ENCODE results near the gene EOMES.

DNA sequence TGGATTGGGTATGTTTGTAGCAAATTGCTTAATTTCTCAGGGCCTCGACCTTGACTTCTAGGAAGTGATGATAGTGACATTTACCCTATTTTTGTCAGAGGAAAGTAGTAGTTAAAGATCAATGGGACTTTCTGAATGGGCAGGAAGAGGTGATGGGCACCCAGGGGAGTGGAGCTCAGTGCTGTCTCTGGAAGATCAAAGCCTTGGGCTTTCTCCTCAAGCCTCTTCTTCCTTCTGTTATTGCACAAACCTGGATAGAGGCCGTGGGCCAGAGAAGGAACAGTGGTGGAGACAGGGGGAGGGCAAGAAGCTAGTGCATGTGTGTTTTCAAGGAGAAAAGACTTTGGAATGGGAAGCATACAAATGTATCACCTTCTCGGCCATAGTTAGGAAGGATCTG is 44.9 kb upstream of the EOMES start:
- TF ChIP-seq, protein P1, sequence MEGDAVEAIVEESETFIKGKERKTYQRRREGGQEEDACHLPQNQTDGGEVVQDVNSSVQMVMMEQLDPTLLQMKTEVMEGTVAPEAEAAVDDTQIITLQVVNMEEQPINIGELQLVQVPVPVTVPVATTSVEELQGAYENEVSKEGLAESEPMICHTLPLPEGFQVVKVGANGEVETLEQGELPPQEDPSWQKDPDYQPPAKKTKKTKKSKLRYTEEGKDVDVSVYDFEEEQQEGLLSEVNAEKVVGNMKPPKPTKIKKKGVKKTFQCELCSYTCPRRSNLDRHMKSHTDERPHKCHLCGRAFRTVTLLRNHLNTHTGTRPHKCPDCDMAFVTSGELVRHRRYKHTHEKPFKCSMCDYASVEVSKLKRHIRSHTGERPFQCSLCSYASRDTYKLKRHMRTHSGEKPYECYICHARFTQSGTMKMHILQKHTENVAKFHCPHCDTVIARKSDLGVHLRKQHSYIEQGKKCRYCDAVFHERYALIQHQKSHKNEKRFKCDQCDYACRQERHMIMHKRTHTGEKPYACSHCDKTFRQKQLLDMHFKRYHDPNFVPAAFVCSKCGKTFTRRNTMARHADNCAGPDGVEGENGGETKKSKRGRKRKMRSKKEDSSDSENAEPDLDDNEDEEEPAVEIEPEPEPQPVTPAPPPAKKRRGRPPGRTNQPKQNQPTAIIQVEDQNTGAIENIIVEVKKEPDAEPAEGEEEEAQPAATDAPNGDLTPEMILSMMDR (optimal IDR thresholded peaks at IDR 0.05 in 1 of 3, IDR thresholded peaks at IDR 0.05 in 1 of 3, conservative IDR thresholded peaks at IDR 0.05 in 1 of 3; ENCODE audit: extremely low read depth in 1 of 3, insufficient read depth in 2 of 3, low read length in 3 of 3), result no peak
- no peak for TF ChIP-seq EZH2 (IDR thresholded peaks at IDR 0.05; ENCODE audit: low read length)

Measured in keratinocyte (primary cell).